CD8-positive, alpha-beta memory T cell (primary cell): ENCODE measurements around the gene SYT11. TPM values are rescaled to one million over a fixed set of nuclear protein-coding genes. Genes with fewer than 3 reads are reported as not detected.
A peak's percentile ranks its signal among the peaks of the same experiment; 100 is the strongest.

Experiments
- CTCF ChIA-PET: fragments of 350-600 bp; sonication (Branson Sonifier 250); formaldehyde crosslinking; loops from one replicate; lab custom pipeline; 2021; ENCODE audit warnings: antibody characterized with exemption; lab: Charles Lee
- POLR2A ChIA-PET: fragments of 350-600 bp; sonication (Branson Sonifier 250); formaldehyde crosslinking; loops from one replicate; lab custom pipeline; 2021; ENCODE audit warnings: antibody characterized with exemption; lab: Charles Lee
- DNase-seq, 5 donors: peaks; one replicate each; pipeline versions ENCODE4 v3.0.0 to v3.0.0-alpha.2; 2020 to 2022; ENCODE audit warnings: mixed read lengths in 1 of 5
- H3K27ac ChIP-seq: one replicate; pipeline ENCODE4 v1.7.0; 2013; ENCODE audit warnings: low read depth, mild to moderate bottlenecking, low read length, moderate library complexity
- H3K27me3 ChIP-seq: 2 replicates; pipeline ENCODE4 v1.7.0; 2013; ENCODE audit warnings: low read length, mild to moderate bottlenecking; ENCODE audit not compliant: insufficient read depth, poor library complexity, severe bottlenecking
- H3K36me3 ChIP-seq: 2 replicates; pipeline ENCODE4 v1.7.0; 2013; ENCODE audit warnings: mild to moderate bottlenecking, low read length, moderate library complexity; ENCODE audit not compliant: insufficient read depth
- H3K4me1 ChIP-seq: 2 replicates; pipeline ENCODE4 v1.7.0; 2013; ENCODE audit warnings: mild to moderate bottlenecking, low read length, moderate library complexity; ENCODE audit not compliant: insufficient read depth
- H3K4me3 ChIP-seq: 2 replicates; pipeline ENCODE4 v1.7.0; 2013; ENCODE audit warnings: mild to moderate bottlenecking, low read length
- H3K9me3 ChIP-seq: 2 replicates; pipeline ENCODE4 v1.7.0; 2013; ENCODE audit warnings: mild to moderate bottlenecking, low read length
- H3K27ac Mint-ChIP-seq, 8 donors: one replicate each; pipeline ENCODE4 v1.8.0; 2020 to 2021; ENCODE audit warnings: mixed read lengths in 8 of 8, mild to moderate bottlenecking in 6 of 8, inconsistent platforms in 3 of 8, moderate library complexity in 3 of 8
- H3K27me3 Mint-ChIP-seq, 2 donors: one replicate each; pipeline ENCODE4 v1.8.0; 2020 to 2021; ENCODE audit warnings: mixed read lengths in 2 of 2, mild to moderate bottlenecking in 1 of 2, moderate library complexity in 1 of 2
- H3K36me3 Mint-ChIP-seq, 3 donors: one replicate each; pipeline ENCODE4 v1.8.0; 2020 to 2021; ENCODE audit warnings: mixed read lengths in 3 of 3, inconsistent platforms in 1 of 3, mild to moderate bottlenecking in 1 of 3
- H3K4me1 Mint-ChIP-seq, 3 donors: one replicate each; pipeline ENCODE4 v1.8.0; 2020 to 2021; ENCODE audit warnings: mixed read lengths in 3 of 3, inconsistent platforms in 1 of 3, mild to moderate bottlenecking in 1 of 3
- H3K4me3 Mint-ChIP-seq, 7 donors: one replicate each; pipeline ENCODE4 v1.8.0; 2020 to 2021; ENCODE audit warnings: mixed read lengths in 7 of 7, mild to moderate bottlenecking in 6 of 7, moderate library complexity in 4 of 7, inconsistent platforms in 2 of 7
- H3K9me3 Mint-ChIP-seq, 5 donors: one replicate each; pipeline ENCODE4 v1.8.0; 2020 to 2022; ENCODE audit warnings: mixed read lengths in 5 of 5, mild to moderate bottlenecking in 3 of 5, moderate library complexity in 2 of 5, inconsistent platforms in 1 of 5
- polyA plus RNA-seq: library from polyadenylated mRNA; unstranded; fragments of 300-500 nt; fragmentation: Illumina TruSeq; gene quantifications from one replicate; pipeline ENCODE4 v1.2.3, GENCODE V29; 2021
- total RNA-seq, 2 experiments: library from RNA; stranded (reverse); gene quantifications; one replicate each; pipeline ENCODE4 v1.2.3, GENCODE V29; 2021

Gene SYT11
- total and polyA plus RNA-seq, 3 experiments from 2014 or later, result 19.3 to 22.7 (median 22.7) TPM

DNA sequence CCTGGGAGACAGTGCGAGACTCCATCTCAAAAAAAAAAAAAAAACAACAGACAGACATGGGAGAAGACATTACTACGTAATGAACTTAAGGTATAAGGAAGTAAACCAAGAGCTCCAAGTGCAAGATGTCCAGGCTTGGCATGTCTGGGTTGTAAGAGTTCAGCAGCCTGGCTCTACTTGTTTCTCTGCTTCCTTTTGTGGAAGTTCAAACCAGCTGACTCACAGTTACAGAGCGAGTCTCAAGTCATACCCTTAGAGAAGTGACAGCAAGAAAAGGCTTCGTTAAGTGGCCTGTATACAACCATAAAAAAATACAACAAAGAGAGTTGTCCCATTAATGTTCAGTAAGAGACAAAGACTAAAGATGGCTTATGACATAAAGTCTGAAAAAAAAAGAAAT, 50.5 kb downstream of the SYT11 start:
- Mint-ChIP-seq H3K27ac (peak overlapping the region; percentile 50 to 100 (median 97)), H3K4me3 (peak overlapping the region; percentile 91 to 100 (median 97)), H3K27me3 (no peaks in the 10 kb centered on the region), H3K4me1 (peaks cover 23 to 34% (median 32%) of the 10 kb centered on the region in 3 donors), H3K9me3 (no peaks in the 10 kb centered on the region), H3K36me3 (peaks cover 4 to 77% (median 8%) of the 10 kb centered on the region in 3 donors)
- no peaks in the 10 kb centered on the region for H3K27me3 ChIP-seq
- no peaks in the 10 kb centered on the region for H3K9me3 ChIP-seq
- peak overlapping the region; percentile 86 for H3K4me3 ChIP-seq
- H3K4me1 ChIP-seq, result peaks cover 22% of the 10 kb centered on the region
- H3K27ac ChIP-seq, result peak overlapping the region; percentile 80
- H3K36me3 ChIP-seq, result peaks cover 28% of the 10 kb centered on the region
- ChIA-PET CTCF (interaction anchor here (0.6 kb wide), 1 partner anchor 561 kb away, joined by 3 read pairs; no protein-coding TSS in a partner anchor), POLR2A (interaction anchor here (1.0 kb wide), 1 partner anchor 49 kb away, joined by 3 read pairs; no protein-coding TSS in a partner anchor)
- no peak for DNase-seq

DNA sequence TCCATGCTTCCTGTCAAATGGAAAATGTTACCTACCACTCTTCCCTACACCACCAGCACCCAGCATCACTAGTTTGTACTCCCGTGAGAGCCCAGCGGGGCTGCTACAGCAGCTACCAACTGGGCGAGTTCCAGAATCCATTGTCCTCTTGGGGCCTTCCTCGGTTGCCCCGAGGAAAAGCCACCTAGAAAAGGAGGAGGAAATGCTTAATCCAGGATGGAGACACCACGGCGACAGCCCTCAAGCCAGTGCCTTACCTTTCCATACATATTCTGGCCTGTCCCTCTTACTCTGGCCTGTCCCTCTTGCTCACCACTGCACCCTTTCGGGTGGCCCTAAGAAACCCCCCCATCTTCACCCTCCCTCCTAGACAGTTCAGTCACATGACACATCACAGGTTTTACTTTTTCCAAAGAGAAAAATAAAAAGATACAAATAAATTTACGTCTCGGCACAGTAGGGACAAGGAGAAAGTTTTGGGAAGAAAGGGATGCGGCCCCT, 51.3 kb downstream of the SYT11 start:
- H3K36me3 ChIP-seq, result peaks cover 25% of the 10 kb centered on the region

DNA sequence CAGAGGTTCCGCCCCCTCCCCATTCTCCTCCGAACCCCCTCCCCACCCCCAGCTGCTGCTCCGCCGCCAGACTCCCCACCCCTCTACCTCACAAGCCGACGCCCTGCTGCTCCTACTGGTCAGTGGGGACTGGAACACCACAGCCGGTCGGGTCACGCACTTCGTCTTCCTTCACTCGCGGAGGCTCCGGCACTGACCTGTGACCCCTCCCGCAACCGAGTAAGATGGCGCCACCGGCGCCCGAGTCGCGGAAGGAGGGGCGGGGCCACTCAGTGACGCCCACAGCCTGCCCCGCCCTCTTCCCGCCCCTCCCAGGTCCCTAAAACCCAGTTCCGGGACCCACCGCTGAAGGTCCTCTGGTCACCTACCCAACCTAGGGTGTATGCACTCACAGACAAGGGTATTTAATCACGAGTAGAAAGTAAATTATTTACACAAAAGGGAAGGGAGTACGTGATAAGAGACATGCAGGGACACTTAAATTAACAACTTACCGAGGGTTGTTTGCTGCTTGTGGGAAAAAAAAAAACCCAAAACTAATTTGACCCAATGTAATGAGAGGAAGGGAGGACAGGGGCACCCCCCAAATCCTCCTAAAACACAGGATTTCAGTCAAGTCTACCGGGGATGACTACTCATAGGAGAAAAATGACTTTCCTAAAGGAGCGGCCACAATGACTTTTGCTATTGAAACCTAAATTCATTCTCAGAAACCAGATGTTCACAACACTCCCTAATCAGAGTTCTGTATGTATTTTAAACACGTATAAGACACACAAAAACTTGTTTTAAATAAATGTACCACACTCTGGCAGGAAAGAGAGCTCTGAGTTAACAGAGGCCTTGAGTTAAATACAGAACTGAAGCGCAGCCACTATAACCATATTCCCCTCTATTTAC, 52.0 kb downstream of the SYT11 start, which contains the start of gene RIT1:
Gene RIT1, minus strand, starts transcription at position 194 of the 900 bp plus-strand sequence. CDS start 588 bp downstream, outside the sequence.
- peak within 1 kb of the TSS; percentile 89 to 100 (median 97) for H3K27ac Mint-ChIP-seq

More for the DNA sequence above, 51.3 kb downstream of the SYT11 start:
- Histone ChIP-seq H3K27me3 (no peaks in the 10 kb centered on the region), H3K4me3 (peak overlapping the region; percentile 86), H3K9me3 (no peaks in the 10 kb centered on the region), H3K27ac (peak overlapping the region; percentile 80), H3K4me1 (peaks cover 22% of the 10 kb centered on the region)
- CTCF ChIA-PET, result interaction anchor here (0.6 kb wide), 1 partner anchor 562 kb away, joined by 3 read pairs; no protein-coding TSS in a partner anchor
- Mint-ChIP-seq H3K27ac (peak overlapping the region; percentile 89 to 100 (median 97)), H3K4me1 (peaks cover 23 to 34% (median 32%) of the 10 kb centered on the region in 3 donors), H3K36me3 (peaks cover 4 to 79% (median 8%) of the 10 kb centered on the region in 3 donors), H3K27me3 (no peaks in the 10 kb centered on the region), H3K9me3 (no peaks in the 10 kb centered on the region), H3K4me3 (peak overlapping the region; percentile 91 to 100 (median 97))
- POLR2A ChIA-PET, result interaction anchor here (1.0 kb wide), 1 partner anchor 50 kb away, joined by 3 read pairs; no protein-coding TSS in a partner anchor
- DNase-seq, result peak in 2 of 5 donors; percentile 14 to 26

DNA sequence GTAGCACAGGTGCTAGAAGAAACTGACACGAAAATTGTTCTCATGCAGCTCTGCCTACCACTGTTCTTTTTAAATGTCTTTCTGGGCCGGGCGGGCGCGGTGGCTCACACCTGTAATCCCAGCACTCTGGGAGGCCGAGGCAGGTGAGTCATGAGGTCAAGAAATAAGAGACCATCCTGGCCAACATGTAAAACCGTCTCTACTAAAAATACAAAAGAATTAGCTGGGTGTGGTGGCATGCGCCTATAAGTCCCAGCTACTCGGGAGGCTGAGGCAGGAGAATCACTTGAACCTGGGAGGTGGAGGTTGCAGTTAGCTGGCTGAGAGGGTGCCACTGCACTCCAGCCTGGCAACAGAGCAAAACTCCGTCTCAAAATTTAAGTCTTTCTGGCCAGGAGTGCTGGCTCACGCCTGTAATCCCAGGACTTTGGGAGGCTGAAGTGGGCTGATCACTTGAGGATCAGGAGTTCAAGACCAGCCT, 52.7 kb downstream of the SYT11 start:
- H3K4me1 ChIP-seq, result peaks cover 22% of the 10 kb centered on the region
- no peaks in the 10 kb centered on the region for H3K27me3 ChIP-seq
- Mint-ChIP-seq H3K9me3 (no peaks in the 10 kb centered on the region), H3K4me1 (peaks cover 23 to 34% (median 32%) of the 10 kb centered on the region in 3 donors), H3K27me3 (no peaks in the 10 kb centered on the region), H3K27ac (peak overlapping the region; percentile 89 to 100 (median 97)), H3K4me3 (peak overlapping the region; percentile 91 to 100 (median 97)), H3K36me3 (peaks cover 9 to 86% (median 12%) of the 10 kb centered on the region in 3 donors)
- H3K27ac ChIP-seq, result no peak overlapping the region
- peaks cover 36% of the 10 kb centered on the region for H3K36me3 ChIP-seq
- ChIA-PET POLR2A (interaction anchor here (0.6 kb wide), 1 partner anchor 593 kb away, joined by 3 read pairs; no protein-coding TSS in a partner anchor), CTCF (no interaction called here)
- DNase-seq, result no peak
- H3K9me3 ChIP-seq, result no peaks in the 10 kb centered on the region
- H3K4me3 ChIP-seq, result no peak overlapping the region

More for the DNA sequence above, 52.0 kb downstream of the SYT11 start, which contains the start of gene RIT1:
- H3K4me1 ChIP-seq, result peaks cover 22% of the 10 kb centered on the region
- DNase-seq, result peak; percentile 77 to 91 (median 86)
- H3K4me3 Mint-ChIP-seq, result peak within 1 kb of the TSS; percentile 91 to 100 (median 97)
- H3K27me3 ChIP-seq, result no peaks in the 10 kb centered on the region
- peaks cover 32% of the 10 kb centered on the region for H3K36me3 ChIP-seq
- peaks cover 23 to 34% (median 32%) of the 10 kb centered on the region in 3 donors for H3K4me1 Mint-ChIP-seq
- H3K4me3 ChIP-seq, result peak within 1 kb of the TSS; percentile 86
- peak within 1 kb of the TSS; percentile 80 for H3K27ac ChIP-seq
- CTCF ChIA-PET, result no interaction called here
- POLR2A ChIA-PET, result interaction anchor here (0.6 to 1.0 kb wide), 2 partner anchors 51 to 594 kb away, joined by 3 read pairs; no protein-coding TSS in a partner anchor
- no peaks in the 10 kb centered on the region for H3K9me3 Mint-ChIP-seq
- no peaks in the 10 kb centered on the region for H3K9me3 ChIP-seq
- peaks cover 7 to 82% (median 9%) of the 10 kb centered on the region in 3 donors for H3K36me3 Mint-ChIP-seq
- H3K27me3 Mint-ChIP-seq, result no peaks in the 10 kb centered on the region

DNA sequence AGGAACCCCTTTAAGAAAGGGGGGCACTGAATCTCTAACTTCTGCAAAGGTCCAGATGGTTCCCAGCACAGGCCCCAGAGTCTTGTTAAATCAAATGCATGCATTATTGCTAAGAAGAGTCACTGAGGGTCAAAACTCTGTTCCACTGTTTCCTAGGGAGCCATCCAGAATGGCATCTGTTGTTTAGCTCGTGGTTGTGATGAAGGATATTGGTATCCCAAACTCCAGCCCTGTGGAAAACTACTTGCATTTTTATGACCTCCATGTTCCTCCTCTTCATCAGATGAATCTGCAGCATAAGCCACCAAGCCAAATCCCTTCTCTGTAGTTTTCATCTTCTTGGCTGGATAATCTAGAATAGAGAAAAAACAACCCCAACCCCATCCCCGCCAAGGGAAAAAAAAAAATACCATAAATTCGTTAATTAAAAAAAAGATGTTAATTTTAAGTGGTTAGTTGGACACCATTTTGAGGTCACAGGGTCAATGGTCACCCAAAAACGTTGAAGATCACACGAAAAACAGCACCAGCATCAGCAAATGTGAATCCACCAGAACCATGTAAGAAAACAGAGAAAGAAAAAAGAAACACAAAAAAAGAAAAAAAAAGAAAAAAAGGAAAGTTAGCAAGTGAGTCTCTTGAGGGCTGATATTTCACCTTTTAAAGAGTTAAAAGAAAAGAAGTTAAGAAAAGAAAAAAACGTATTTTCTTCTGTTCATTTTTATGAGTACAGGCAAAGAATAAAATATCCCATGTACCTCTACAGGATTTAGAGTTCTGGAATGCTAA, 54.8 kb downstream of the SYT11 start:
- Histone ChIP-seq H3K36me3 (peaks cover 48% of the 10 kb centered on the region), H3K4me1 (peaks cover 22% of the 10 kb centered on the region), H3K9me3 (no peaks in the 10 kb centered on the region), H3K4me3 (no peak overlapping the region), H3K27me3 (no peaks in the 10 kb centered on the region), H3K27ac (no peak overlapping the region)
- no peak for DNase-seq
- POLR2A ChIA-PET, result no interaction called here
- peaks cover 23 to 29% (median 26%) of the 10 kb centered on the region in 3 donors for H3K4me1 Mint-ChIP-seq
- peaks cover 9 to 88% (median 15%) of the 10 kb centered on the region in 3 donors for H3K36me3 Mint-ChIP-seq
- H3K4me3 Mint-ChIP-seq, result no peak overlapping the region
- H3K9me3 Mint-ChIP-seq, result no peaks in the 10 kb centered on the region
- H3K27ac Mint-ChIP-seq, result peak overlapping the region in 1 of 8 donors; percentile 27
- CTCF ChIA-PET, result interaction anchor here (2.2 kb wide), 1 partner anchor 9 kb away, joined by 5 read pairs; no protein-coding TSS in a partner anchor
- H3K27me3 Mint-ChIP-seq, result no peaks in the 10 kb centered on the region

DNA sequence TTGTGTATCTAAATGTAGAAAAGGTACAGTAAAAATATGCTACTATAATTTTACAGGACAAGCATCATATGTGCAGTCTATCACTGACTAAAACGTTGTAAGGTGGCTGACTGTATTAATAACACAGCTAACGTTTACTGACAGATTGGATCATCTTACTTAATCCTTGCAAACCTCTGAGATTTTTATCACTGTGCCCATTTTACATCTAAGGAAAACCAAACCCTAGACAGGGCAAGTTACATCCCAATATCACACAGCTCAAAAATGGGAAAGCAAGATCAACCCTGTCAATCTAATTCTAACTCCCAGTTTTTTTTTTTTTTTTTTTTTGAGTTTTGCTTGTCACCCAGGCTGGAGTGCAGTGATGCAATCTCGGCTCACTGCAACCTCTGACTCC, 59.3 kb downstream of the SYT11 start:
- DNase-seq, result no peak
- Mint-ChIP-seq H3K9me3 (no peaks in the 10 kb centered on the region), H3K4me3 (no peak overlapping the region), H3K4me1 (peaks cover 2 to 10% (median 9%) of the 10 kb centered on the region in 3 donors), H3K27ac (peak overlapping the region in 2 of 8 donors; percentile 21 to 27), H3K36me3 (peaks cover 17 to 88% (median 26%) of the 10 kb centered on the region in 3 donors), H3K27me3 (no peaks in the 10 kb centered on the region)
- Histone ChIP-seq H3K4me1 (no peaks in the 10 kb centered on the region), H3K27ac (no peak overlapping the region), H3K36me3 (peaks cover 75% of the 10 kb centered on the region), H3K4me3 (no peak overlapping the region), H3K9me3 (no peaks in the 10 kb centered on the region), H3K27me3 (no peaks in the 10 kb centered on the region)
- POLR2A ChIA-PET, result interaction anchor here (0.5 to 0.6 kb wide), 2 partner anchors 15 to 801 kb away, joined by 4 to 7 read pairs; no protein-coding TSS in a partner anchor
- CTCF ChIA-PET, result interaction anchor here (1.2 kb wide), 1 partner anchor 20 kb away, joined by 3 read pairs; no protein-coding TSS in a partner anchor

DNA sequence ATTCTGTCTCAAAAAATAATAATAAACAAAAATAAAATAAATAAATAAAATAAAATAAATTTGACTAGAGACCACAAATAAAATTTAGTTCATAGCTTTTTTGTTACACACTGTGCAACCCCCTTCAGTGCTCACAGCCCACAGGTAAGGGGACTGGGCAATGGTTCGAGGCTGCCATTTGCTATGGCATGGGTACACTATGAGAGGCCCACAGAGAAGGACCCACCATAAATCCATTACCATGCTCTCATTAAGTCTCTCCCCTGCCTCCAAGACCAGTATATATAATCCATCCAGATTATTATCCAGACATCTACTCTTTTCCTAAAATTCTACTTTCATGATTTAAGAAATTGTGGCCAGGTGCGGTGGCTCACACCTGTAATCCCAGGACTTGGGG, 60.4 kb downstream of the SYT11 start:
- Mint-ChIP-seq H3K36me3 (peaks cover 19 to 85% (median 23%) of the 10 kb centered on the region in 3 donors), H3K27ac (no peak overlapping the region)
- CTCF ChIA-PET, result no interaction called here

More for the DNA sequence above, 60.4 kb downstream of the SYT11 start:
- H3K27ac ChIP-seq, result no peak overlapping the region
- Mint-ChIP-seq H3K27me3 (no peaks in the 10 kb centered on the region), H3K4me3 (no peak overlapping the region), H3K9me3 (no peaks in the 10 kb centered on the region), H3K4me1 (peaks cover 2 to 10% (median 9%) of the 10 kb centered on the region in 3 donors)
- POLR2A ChIA-PET, result no interaction called here
- no peaks in the 10 kb centered on the region for H3K4me1 ChIP-seq
- no peaks in the 10 kb centered on the region for H3K27me3 ChIP-seq
- H3K36me3 ChIP-seq, result peaks cover 64% of the 10 kb centered on the region
- no peak for DNase-seq
- H3K9me3 ChIP-seq, result no peaks in the 10 kb centered on the region
- H3K4me3 ChIP-seq, result no peak overlapping the region
